B cell (primary cell): ENCODE measurements around the gene KLHDC8A.

Source experiments
- EZH2 ChIP-seq: IDR thresholded peaks from 2 replicates; pipeline ENCODE4 v1.6.1; 2012; ENCODE audit warnings: borderline replicate concordance, low read depth, mild to moderate bottlenecking, moderate library complexity, low read length; ENCODE audit not compliant: insufficient read depth, poor library complexity, severe bottlenecking
- TF ChIP-seq, protein P1 (sequence below): fragments of 200-600 bp; IDR thresholded peaks from one replicate; pipeline ENCODE4 v1.8.0; 2022; ENCODE audit warnings: antibody characterized with exemption, mild to moderate bottlenecking

DNA sequence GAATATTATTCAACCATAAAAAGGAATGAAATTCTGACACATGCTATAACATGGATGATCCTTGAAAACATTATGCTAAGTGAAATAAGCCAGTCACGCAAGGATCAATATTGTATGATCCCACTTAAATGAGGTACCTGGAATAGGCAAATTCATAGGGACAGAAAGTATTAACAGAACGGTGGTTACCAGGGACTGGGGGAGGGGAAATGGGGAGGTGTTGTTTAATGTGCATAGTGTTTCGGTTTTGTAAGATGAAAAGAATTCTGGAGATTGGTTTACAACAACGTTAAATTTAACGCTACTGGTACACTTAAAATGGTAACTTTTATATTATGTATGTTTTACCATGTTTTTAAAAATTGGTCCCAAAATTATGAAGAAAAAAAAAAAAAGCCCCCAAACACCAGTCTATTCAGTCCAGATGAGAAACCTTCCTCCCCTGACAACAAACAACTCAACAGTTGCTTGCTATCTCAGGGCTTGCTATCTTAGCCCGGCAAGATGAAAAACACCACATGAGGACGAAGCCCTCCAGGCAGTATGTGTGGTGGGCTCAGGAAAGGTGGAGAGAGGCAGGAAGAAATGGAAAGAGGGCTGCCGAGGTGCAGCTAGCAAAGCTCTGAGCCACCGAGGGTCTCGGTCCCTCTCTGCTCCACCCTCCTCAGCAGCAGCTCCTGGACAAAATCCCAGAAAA, 43.7 kb downstream of the KLHDC8A start:
- no peak for TF ChIP-seq EZH2
- TF ChIP-seq, protein P1, sequence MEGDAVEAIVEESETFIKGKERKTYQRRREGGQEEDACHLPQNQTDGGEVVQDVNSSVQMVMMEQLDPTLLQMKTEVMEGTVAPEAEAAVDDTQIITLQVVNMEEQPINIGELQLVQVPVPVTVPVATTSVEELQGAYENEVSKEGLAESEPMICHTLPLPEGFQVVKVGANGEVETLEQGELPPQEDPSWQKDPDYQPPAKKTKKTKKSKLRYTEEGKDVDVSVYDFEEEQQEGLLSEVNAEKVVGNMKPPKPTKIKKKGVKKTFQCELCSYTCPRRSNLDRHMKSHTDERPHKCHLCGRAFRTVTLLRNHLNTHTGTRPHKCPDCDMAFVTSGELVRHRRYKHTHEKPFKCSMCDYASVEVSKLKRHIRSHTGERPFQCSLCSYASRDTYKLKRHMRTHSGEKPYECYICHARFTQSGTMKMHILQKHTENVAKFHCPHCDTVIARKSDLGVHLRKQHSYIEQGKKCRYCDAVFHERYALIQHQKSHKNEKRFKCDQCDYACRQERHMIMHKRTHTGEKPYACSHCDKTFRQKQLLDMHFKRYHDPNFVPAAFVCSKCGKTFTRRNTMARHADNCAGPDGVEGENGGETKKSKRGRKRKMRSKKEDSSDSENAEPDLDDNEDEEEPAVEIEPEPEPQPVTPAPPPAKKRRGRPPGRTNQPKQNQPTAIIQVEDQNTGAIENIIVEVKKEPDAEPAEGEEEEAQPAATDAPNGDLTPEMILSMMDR, result no peak
